ENCODE results near the gene CACNA1G. TPM values are rescaled to one million over a fixed set of nuclear protein-coding genes. Genes with fewer than 3 reads are reported as not detected.

Gene CACNA1G
- 0.13 TPM in 1 of 2 replicates, not detected in the other for total RNA-seq (2014; rRNA removed; shearing (Covaris generic))

DNA sequence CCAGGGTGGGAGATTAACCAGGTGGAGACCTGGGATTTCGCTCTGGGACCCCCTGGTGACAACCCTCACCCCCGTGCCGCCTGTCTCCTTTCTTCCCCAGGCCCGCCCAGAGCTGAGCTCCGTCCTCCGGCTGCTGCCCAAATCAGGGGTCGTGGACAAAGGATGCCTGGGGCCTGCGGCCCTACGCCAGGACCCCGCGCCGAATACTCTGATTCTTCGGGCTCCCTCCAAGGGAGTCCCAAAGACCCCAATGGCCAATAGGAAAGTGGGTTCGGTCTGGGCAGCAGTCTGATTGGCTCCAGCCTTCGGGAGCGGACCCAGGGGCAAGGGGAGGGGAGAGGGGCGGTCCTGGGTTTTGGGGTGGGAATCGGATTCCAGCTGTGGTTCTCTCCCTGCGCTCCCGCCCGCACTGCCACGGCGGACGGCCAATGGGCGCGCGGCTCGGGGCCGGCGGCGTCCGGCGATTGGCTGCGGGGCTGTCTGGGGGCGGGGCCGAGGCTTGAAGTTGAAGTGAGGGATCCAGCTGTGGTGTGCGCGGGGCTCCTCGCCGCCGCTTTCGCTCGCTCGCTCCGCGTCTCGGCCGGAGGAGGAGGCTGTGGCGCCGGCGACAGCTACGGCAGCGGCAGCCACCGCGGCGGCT lies at the start of gene CACNA1G:
TSS of gene CACNA1G (plus strand) at position 531 of the 640 bp plus-strand sequence. CDS start 745 bp downstream, outside the sequence.
- no peak within 1 kb of the TSS for H3K27ac ChIP-seq
- DNase-seq (ENCODE audit: low read depth in 1 of 2, low spot score in 2 of 2): peak; percentile 88 to 93
- no peaks in the 10 kb centered on the region for H3K36me3 ChIP-seq
- H3K9me3 ChIP-seq (replicated peaks): peaks cover 3% of the 10 kb centered on the region; the same call in 1 of the 2 replicates
- peak within 1 kb of the TSS; percentile 42 for H3K4me3 ChIP-seq
- peaks cover 48% of the 10 kb centered on the region for H3K27me3 ChIP-seq (replicated peaks)
- H3K4me1 ChIP-seq (replicated peaks): peaks cover 18% of the 10 kb centered on the region

- Histone ChIP-seq H3K36me3 (no peaks in the 10 kb centered on the region), H3K9me3 (replicated peaks) (no peaks in the 10 kb centered on the region), H3K4me1 (replicated peaks) (peaks cover 9% of the 10 kb centered on the region), H3K4me3 (no peak overlapping the region), H3K27ac (no peak overlapping the region), H3K27me3 (replicated peaks) (peaks cover 19% of the 10 kb centered on the region; the same call in 1 of the 2 replicates)
- DNase-seq (ENCODE audit: low read depth in 1 of 2, low spot score in 2 of 2): no peak
These were observed 49.5 kb upstream of the CACNA1G start for GRCh38 chr17:50511058-50511457.

DNA sequence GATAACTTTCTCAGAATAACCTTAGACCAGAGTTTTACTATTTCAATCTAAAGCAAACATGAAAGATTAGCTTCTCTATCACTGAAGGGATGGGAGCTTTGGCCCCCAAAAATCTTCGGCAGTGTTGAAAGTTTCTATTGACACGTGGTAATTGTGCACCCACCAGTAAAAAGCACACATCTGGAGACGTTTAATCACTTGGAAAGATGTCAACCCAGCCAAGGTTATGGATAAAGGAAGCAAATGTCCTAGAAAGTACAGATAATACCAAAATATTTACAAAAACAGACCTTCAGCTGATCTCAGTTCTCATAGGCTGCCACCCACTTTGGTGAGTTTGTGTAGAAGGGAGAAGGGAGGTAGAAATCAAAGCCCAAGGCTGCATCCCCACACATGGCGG lies 47.0 kb upstream of the CACNA1G start:
- H3K4me3 ChIP-seq: no peak overlapping the region
- peaks cover 8% of the 10 kb centered on the region; the same call in 1 of the 2 replicates for H3K27me3 ChIP-seq (replicated peaks)
- H3K27ac ChIP-seq: no peak overlapping the region
- DNase-seq (ENCODE audit: low read depth in 1 of 2, low spot score in 2 of 2): no peak
- H3K36me3 ChIP-seq: no peaks in the 10 kb centered on the region
- H3K4me1 ChIP-seq (replicated peaks): peaks cover 2% of the 10 kb centered on the region
- H3K9me3 ChIP-seq (replicated peaks): no peaks in the 10 kb centered on the region

DNA sequence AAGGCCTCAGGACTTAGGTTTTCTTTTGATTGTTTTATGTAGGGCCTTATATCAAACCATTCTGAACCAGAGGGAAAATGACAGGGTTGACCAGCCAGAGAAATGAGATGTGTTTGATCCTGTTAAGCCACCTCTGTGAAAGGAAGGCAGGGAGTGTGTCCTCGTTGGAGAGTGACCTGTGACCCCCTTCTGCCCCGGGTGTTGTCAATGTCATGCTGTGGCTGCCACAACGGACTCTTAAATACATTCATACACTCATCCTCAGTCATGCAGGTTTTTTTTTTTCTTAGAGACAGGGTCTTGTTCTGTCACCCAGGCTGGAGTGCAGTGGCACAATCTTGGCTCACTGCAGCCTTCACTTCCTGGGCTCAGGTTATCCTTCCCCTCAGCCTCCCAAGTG lies 46.1 kb upstream of the CACNA1G start:
- no peak for DNase-seq (ENCODE audit: low read depth in 1 of 2, low spot score in 2 of 2)
- no peaks in the 10 kb centered on the region for H3K9me3 ChIP-seq (replicated peaks)
- no peak overlapping the region for H3K4me3 ChIP-seq
- no peaks in the 10 kb centered on the region for H3K4me1 ChIP-seq (replicated peaks)
- H3K27ac ChIP-seq: no peak overlapping the region
- H3K27me3 ChIP-seq (replicated peaks): 0 out of 2 replicates have a peak, but pooled peaks cover 6% of the 10 kb centered on the region
- no peaks in the 10 kb centered on the region for H3K36me3 ChIP-seq

DNA sequence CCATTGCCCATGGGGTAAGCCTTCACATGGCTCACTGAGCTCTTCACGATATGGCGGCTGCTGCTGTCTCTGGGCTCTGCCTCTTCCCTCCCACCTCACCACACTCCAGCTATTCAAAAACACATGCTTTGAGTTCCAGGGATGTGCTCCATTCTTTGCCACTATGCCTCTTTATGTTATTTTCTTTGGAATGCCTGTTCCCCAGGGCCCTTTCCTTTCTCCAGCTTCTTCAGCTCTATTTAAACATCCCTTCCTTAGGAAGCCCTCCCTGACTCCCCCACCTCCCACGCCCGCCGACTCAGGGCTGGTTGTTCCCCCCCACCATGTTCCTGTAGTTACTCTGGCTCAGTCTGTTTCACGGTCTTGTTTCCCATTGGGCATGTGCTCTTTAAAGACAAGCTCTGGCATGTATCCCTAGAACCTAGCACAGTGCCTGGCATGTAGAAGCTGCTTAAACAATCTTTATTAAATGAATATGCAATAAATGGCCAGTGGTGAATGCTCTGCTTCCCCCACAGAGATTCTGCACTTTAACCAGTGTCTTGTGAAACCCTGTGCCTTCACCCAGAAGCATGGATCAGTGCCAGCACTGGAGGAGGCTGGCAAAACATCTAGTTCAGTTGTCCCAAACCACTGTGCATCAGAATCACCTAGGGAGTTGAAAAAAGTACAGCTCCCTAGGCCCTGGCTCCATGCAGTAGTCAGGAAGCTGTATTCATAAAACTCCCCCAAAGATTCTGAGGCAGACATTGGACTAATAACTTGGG lies 45.4 kb upstream of the CACNA1G start:
- H3K4me3 ChIP-seq: no peak overlapping the region
- no peaks in the 10 kb centered on the region for H3K4me1 ChIP-seq (replicated peaks)
- H3K27ac ChIP-seq: no peak overlapping the region
- 0 out of 2 replicates have a peak, but pooled peaks cover 6% of the 10 kb centered on the region for H3K27me3 ChIP-seq (replicated peaks)
- H3K36me3 ChIP-seq: no peaks in the 10 kb centered on the region
- DNase-seq (ENCODE audit: low read depth in 1 of 2, low spot score in 2 of 2): no peak
- H3K9me3 ChIP-seq (replicated peaks): no peaks in the 10 kb centered on the region

DNA sequence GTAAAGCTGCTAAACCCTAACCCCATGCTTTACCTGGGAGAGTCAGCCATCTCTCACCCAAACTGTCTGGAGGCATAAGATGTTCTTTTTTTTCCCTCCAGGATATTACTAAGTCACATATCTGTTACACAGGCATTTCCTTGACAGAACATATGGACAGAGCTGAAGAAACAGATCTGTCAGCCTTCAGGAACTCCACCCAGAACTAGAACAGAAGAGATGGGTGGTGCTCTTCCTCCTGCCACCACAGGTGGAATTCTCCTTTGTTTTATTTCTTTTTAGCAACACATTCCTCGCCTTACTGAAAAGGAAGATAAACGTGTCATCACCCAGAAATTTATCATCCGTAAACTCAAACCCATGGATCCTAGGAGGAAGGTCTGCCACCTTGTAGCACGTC lies 43.5 kb upstream of the CACNA1G start:
- no peak overlapping the region for H3K27ac ChIP-seq

DNA sequence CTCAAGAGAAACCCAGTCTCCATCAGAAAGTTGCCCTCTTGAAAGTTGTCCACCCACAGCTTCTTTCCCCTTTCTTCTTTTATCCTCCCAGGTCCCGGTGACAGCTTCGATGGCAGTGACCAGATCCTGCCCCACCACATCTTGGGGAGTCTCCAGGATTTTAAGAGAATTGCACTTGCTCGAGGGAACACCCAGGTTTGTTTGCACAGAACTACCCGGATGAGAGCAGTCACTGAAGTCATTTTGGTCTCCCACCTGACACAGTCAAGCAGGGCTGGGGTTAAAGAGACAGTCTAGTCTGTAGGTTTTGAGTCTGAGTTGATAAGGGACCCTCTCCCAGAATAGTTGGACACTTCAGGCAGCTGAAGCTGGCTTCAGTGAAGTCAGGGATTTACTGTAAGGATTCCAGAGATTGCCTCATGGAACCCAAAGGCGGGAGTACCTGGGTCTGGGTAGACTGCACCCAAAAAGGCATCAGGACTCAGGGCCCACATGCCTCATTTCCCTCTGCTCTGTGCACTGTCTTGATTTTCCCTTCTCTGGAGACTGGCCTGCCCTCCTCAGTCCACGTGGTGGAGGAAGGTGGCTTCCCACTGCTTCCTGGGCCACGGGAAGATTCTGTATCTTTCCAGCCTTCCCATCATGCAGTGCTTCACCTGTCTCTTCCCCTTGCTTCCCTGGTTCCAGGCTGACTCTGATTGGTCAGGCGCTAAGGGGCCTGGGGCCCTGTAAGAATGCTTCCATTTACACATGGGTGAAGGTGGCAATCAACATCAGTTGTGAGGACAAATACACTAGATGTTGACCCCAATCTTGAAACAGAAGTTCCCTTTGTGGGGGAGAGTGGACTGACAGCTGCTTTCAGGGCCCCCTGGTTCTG lies 42.8 kb upstream of the CACNA1G start:
- DNase-seq (ENCODE audit: low read depth in 1 of 2, low spot score in 2 of 2): no peak
- no peaks in the 10 kb centered on the region for H3K4me1 ChIP-seq (replicated peaks)
- H3K27me3 ChIP-seq (replicated peaks): no peaks in the 10 kb centered on the region
- H3K36me3 ChIP-seq: no peaks in the 10 kb centered on the region
- H3K4me3 ChIP-seq: no peak overlapping the region
- no peaks in the 10 kb centered on the region for H3K9me3 ChIP-seq (replicated peaks)
- no peak overlapping the region for H3K27ac ChIP-seq

More for the DNA sequence above, 43.5 kb upstream of the CACNA1G start:
- Histone ChIP-seq H3K4me3 (no peak overlapping the region), H3K9me3 (replicated peaks) (no peaks in the 10 kb centered on the region), H3K27me3 (replicated peaks) (no peaks in the 10 kb centered on the region), H3K4me1 (replicated peaks) (no peaks in the 10 kb centered on the region), H3K36me3 (no peaks in the 10 kb centered on the region)
- no peak for DNase-seq (ENCODE audit: low read depth in 1 of 2, low spot score in 2 of 2)

- Histone ChIP-seq H3K9me3 (replicated peaks) (no peaks in the 10 kb centered on the region), H3K36me3 (no peaks in the 10 kb centered on the region), H3K27ac (no peak overlapping the region), H3K4me1 (replicated peaks) (no peaks in the 10 kb centered on the region), H3K4me3 (no peak overlapping the region), H3K27me3 (replicated peaks) (no peaks in the 10 kb centered on the region; the same call in 1 of the 2 replicates)
- DNase-seq (ENCODE audit: low read depth in 1 of 2, low spot score in 2 of 2): no peak
These were observed 42.0 kb upstream of the CACNA1G start for GRCh38 chr17:50518384-50519023.

- Histone ChIP-seq H3K4me1 (replicated peaks) (no peaks in the 10 kb centered on the region), H3K27ac (no peak overlapping the region), H3K4me3 (no peak overlapping the region), H3K9me3 (replicated peaks) (no peaks in the 10 kb centered on the region), H3K36me3 (no peaks in the 10 kb centered on the region), H3K27me3 (replicated peaks) (no peaks in the 10 kb centered on the region; the same call in 1 of the 2 replicates)
- no peak for DNase-seq (ENCODE audit: low read depth in 1 of 2, low spot score in 2 of 2)
These were observed 41.2 kb upstream of the CACNA1G start for GRCh38 chr17:50519141-50519834.

DNA sequence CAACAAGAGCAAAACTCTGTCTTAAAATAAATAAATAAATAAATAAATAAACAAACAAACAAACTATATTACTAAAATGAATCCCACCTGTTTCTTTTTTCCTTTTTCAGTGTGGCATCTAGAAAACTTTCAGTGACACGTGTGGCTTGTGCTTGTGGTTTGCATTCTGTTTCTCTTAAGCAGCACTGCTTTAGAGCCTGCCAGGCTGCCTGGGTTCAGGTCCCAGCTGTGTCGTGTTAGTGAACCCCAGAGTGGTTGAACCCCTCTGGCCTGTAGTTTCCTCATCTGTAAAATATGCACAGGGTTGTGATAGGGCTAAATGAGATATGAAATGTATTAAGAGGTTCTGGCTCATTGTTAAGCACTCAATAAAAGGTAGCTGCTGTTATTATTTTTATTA lies 40.0 kb upstream of the CACNA1G start:
- H3K4me1 ChIP-seq (replicated peaks): no peaks in the 10 kb centered on the region
- no peak for DNase-seq (ENCODE audit: low read depth in 1 of 2, low spot score in 2 of 2)
- H3K36me3 ChIP-seq: no peaks in the 10 kb centered on the region
- H3K27ac ChIP-seq: no peak overlapping the region
- H3K9me3 ChIP-seq (replicated peaks): no peaks in the 10 kb centered on the region
- no peaks in the 10 kb centered on the region; the same call in 1 of the 2 replicates for H3K27me3 ChIP-seq (replicated peaks)
- H3K4me3 ChIP-seq: no peak overlapping the region

DNA sequence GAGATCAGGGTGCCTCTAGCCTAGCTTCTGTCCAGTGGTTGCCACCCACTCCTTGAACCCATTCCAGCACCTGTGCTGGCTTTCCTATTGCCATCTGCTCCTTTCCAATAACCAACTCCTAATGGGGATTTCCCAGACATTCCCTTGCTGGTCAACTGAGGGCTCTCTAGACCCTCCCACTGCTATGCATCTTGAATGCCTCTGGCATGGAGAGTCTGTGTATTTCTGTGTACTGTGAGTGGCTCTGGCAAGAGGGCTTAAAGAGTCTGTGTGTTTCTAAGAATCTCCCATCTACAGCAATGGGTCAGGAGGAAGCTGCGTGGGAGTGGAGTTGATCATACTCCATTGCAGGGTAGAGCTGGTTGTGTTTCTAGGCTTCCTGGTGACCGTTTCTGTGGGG lies 39.0 kb upstream of the CACNA1G start:
- Histone ChIP-seq H3K36me3 (no peaks in the 10 kb centered on the region), H3K27ac (no peak overlapping the region), H3K4me1 (replicated peaks) (no peaks in the 10 kb centered on the region), H3K9me3 (replicated peaks) (no peaks in the 10 kb centered on the region), H3K27me3 (replicated peaks) (peaks cover 2% of the 10 kb centered on the region), H3K4me3 (no peak overlapping the region)
- no peak for DNase-seq (ENCODE audit: low read depth in 1 of 2, low spot score in 2 of 2)

- H3K27ac ChIP-seq: no peak overlapping the region
- DNase-seq (ENCODE audit: low read depth in 1 of 2, low spot score in 2 of 2): no peak
These were observed 37.7 kb upstream of the CACNA1G start for GRCh38 chr17:50522766-50523165.

DNA sequence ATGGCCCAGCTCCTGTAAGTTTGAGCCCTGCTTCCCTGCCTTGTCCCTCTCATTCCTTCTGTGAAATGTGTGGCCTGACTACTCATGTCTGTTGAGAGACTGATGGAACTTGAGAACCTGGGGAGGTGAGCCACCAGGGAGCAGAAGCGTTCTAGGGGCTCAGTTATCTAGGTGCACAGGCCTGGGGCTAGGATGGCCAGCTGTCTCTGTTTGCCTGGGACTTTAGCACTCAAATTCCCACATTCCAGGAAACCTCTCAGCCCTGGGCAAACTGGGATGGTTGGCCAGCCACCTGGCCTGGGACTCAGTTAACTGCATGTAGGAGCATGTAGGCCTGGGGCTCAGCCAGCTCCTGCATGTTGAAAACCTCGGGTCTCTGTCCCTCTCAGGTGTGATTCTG lies 37.3 kb upstream of the CACNA1G start:
- no peak for DNase-seq (ENCODE audit: low read depth in 1 of 2, low spot score in 2 of 2)
- peaks cover 3% of the 10 kb centered on the region for H3K27me3 ChIP-seq (replicated peaks)
- H3K4me1 ChIP-seq (replicated peaks): no peaks in the 10 kb centered on the region
- no peak overlapping the region for H3K27ac ChIP-seq
- H3K36me3 ChIP-seq: no peaks in the 10 kb centered on the region
- no peak overlapping the region for H3K4me3 ChIP-seq
- H3K9me3 ChIP-seq (replicated peaks): no peaks in the 10 kb centered on the region

More at GRCh38 chr17:50522766-50523165, 37.7 kb upstream of the CACNA1G start:
- Histone ChIP-seq H3K36me3 (no peaks in the 10 kb centered on the region), H3K4me3 (no peak overlapping the region), H3K27me3 (replicated peaks) (peaks cover 3% of the 10 kb centered on the region), H3K9me3 (replicated peaks) (no peaks in the 10 kb centered on the region), H3K4me1 (replicated peaks) (no peaks in the 10 kb centered on the region)
